GM12875 (cell line): Measurements from ENCODE around the gene SBNO1.
A peak's percentile ranks its signal among the peaks of the same experiment; 100 is the strongest.
"Not testable (repeated sequence)": the region's sequence is repeated elsewhere in the genome, so short reads cannot be mapped to it uniquely, and the experiment has no call there.

Experiments used
- H3K4me3 ChIP-seq: one replicate; pipeline ENCODE4 v1.5.1; 2011; ENCODE audit warnings: low read depth, low read length, control low read depth
- CTCF ChIP-seq: IDR thresholded peaks from 2 replicates; pipeline ENCODE4 v1.5.1; 2011; ENCODE audit warnings: low read depth, mild to moderate bottlenecking, control low read depth, inconsistent platforms, low read length, moderate library complexity, borderline replicate concordance; ENCODE audit not compliant: insufficient read depth

The SBNO1 gene

GRCh38 chr12:123364532-123365024, at the start of gene SBNO1:
SBNO1 (minus strand) TSS chr12:123364847; CDS start chr12:123350441, 14,406 bp downstream.
- peak within 1 kb of the TSS; percentile 99 for H3K4me3 ChIP-seq
- TF ChIP-seq CTCF, result no peak

GRCh38 chr12:123410041-123410412, 45.4 kb upstream of the SBNO1 start:
- no peak for TF ChIP-seq CTCF
- H3K4me3 ChIP-seq, result no peak overlapping the region

GRCh38 chr12:123409284-123410040, 44.8 kb upstream of the SBNO1 start:
- not testable (repeated sequence) for H3K4me3 ChIP-seq

GRCh38 chr12:123408619-123409018, 44.0 kb upstream of the SBNO1 start:
- H3K4me3 ChIP-seq, result not testable (repeated sequence)

- H3K4me3 ChIP-seq, result not testable (repeated sequence)
Measured at GRCh38 chr12:123407934-123408333, 43.3 kb upstream of the SBNO1 start.

GRCh38 chr12:123407269-123407668, 42.6 kb upstream of the SBNO1 start:
- not testable (repeated sequence) for H3K4me3 ChIP-seq

- TF ChIP-seq CTCF, result no peak
- no peak overlapping the region for H3K4me3 ChIP-seq
Measured at GRCh38 chr12:123404581-123404980, 39.9 kb upstream of the SBNO1 start.

- H3K4me3 ChIP-seq, result no peak overlapping the region
- no peak for TF ChIP-seq CTCF
Measured at GRCh38 chr12:123401753-123402683, 37.4 kb upstream of the SBNO1 start.

- no peak for TF ChIP-seq CTCF
- H3K4me3 ChIP-seq, result no peak overlapping the region
Measured at GRCh38 chr12:123399255-123399617, 34.6 kb upstream of the SBNO1 start.
